OCI-M1 (cell line): ENCODE data around the gene MRPS5.
"Not testable (repeated sequence)": the region's sequence is repeated elsewhere in the genome, so short reads cannot be mapped to it uniquely, and the experiment has no call there.

ENCODE experiments used
- DNase-seq: peaks from one replicate; lab custom pipeline; 2025; lab: John Stamatoyannopoulos, UW

Gene MRPS5

DNA sequence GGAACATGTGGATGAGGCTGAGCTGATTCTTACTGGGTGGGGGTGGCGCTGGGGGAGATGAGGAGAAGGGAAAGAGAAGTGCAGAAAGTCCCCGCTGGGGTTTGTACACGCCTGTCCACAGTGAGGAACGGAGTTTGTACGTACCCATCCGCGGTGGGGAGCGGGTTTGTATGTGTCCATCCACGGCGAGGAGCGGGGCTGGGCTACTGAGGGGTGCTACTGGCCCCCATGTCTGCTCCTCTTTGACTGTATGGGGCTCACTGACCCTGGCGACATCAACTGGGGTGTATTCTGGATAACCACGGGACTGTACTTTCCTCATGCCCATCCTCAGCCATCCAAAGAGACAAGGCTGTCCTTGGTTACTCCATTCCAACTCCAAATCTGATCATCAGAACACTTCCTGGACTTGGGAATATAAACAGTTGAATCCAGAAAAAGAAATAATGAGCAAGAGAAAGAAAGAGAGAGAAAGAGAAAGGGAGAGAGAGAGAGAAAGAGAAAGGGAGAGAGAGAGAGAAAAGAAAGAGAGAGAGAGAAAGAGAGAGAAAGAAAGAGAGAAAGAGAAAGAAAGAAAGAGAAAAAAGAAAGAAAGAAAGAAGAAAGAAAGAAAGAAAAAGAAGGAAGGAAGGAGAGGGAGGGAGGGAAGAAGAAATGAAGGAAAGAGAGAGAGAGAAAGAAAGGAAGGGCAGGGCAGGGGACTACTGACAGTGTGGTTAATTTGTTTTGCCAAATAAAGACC lies 75.1 kb downstream of the MRPS5 start:
- no peak for DNase-seq

DNA sequence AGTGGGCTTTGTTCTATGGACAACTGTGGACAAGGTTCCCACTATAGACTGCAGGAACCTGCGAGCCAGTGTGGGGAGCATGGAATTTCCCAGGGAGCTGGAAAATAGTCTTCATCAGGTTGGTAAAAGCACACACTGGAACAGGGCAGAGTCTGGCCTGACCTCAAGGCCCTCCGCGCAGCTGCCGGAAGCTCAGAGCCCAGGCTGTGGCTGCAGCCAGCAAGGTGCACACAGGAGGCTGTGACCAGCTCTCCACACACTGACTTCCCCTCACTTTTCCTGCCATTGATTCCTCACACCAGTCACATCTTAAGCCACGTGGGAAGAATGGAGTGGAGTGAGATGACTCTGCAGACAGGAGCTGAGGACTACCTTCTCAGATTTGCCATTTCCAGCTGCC lies 77.0 kb downstream of the MRPS5 start:
- no peak for DNase-seq

DNA sequence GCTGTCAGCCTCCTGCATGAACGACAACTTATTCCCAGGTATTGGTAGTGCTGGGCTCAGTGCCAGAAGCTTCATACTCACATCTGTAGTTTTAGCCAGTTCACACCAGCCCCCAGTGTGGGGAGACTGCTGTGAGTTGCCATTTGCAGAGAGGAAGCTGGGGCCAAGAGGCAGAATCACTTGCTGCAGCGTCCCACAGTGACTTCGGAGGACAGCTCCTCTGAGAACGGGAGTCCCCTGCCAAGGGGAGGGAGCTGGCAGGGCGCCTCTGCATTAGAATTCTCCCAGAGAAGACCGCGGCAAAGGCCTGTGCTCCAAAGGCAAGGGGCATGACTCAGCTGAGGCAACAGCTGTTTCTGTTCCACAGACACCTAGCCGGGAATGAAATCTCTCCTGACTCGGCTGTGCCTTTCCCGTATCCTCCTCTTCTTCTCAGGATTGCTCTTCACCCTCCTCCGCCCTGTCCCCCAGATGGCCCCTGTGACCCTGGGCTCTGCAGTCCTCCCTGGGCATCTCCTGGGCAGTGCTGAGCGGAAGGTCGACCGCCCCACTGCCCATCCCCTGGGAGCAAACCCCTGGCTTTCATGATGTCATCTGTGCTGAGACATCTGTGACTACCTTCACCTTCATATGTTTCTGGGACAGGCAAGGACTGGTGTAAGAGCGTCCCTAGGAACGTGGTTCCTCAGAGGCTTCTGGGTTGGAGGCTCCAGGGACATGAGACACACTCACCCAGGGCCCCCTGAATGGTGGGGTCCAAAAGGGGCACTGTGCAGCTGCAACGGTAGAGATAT lies 78.1 kb downstream of the MRPS5 start:
- DNase-seq: no peak

DNA sequence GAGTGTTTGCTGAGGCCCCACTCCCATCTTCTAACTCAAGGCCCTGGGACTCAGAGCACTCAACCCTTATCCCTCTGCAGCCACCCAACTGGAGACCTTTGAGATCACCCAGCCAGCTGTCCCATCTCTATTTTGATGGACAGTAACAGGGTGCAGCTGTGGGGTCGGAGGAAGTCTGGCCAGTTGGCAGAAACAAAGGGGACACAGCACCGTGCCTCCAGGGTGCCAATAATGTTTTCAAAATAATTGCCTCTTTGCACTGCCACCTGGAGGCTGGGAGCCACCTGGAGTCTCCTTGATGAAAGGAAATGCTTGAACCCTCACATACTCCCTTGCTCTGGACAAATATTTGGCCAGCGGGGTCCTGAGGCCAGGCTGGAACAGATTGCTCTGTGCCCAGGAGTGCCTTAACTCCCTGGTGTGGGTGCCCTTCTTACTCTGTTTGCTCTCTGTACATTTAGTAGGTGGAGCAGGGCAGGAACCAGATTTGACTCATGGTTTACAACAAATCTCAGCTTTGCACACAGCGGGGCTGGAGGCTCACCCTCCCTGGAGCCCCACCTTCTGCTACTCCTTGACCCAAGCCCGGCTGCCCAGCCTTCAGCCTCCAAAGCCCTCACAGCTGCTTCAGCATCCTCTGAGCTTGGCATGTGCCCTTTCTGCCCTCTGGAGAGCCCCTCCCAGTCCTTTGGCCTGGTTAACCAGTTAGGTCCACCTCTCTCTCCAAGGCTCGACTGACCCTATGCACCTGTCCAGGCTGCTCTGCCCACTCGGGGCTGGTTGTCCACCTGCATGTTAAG lies 78.9 kb downstream of the MRPS5 start:
- DNase-seq: no peak

DNA sequence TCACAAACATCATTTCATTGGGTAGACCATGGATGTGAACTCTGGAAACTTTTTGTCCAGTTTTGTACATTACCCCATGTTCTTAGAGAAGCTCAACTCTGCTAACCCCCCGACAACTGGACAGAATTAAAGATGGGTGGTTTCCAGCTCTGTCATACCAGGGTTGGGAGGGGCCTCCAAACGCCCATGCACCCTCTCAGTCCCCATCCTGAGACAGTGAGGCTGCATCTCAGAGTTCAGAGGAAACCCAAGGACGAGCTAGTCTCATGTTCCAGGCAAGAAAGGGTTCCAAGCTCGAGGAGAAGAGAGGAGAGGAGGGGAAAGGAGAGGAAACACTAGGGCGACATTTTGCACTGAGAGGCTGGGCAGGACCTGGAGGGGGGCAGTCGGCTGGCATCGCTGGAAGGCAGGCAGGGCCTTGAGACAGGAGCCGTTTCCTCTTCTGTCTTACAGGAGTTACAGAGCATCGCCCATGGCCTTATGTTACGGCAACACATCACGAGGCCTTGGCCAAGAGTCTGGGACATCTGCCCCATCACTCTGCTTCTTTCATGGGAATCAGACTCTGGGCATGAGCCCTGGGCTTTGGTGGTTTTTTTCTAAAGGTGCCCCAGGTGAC lies 79.7 kb downstream of the MRPS5 start:
- no peak for DNase-seq

DNA sequence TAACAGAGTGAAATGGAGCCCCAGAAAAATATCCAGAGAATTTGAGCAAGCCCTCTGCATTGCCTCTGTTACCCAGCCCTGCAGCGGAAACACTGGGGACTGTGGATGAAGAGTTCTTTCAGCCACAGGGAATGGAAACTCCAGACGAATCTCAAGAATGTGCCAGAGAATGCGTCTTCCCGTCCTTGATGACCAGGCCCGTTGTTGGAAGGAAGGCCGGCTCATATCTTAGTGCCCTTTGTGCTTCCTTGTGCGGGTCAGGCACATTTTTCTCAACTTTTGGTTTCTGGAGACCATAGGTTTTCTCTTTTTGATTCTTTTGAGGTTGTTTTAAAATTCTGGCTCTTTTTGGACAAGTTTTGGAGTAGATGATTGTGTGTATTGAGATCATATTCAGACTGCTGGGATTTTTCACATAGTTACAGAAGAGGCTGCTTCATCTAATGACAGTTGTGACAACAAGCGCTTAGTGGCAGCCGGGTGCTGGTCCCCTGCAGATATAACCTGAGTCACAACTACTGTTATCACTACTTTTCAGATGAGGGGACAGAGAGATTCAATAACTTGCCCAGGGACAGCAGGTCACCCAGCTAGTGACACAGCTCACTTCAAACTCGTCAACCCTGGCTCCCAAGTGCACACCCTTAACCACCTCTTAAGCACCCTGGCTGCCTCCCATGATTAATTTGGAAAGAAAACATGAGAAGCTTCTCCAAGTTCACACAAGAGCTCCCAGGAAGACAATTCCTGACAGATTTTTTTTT lies 80.4 kb downstream of the MRPS5 start:
- DNase-seq: no peak

DNA sequence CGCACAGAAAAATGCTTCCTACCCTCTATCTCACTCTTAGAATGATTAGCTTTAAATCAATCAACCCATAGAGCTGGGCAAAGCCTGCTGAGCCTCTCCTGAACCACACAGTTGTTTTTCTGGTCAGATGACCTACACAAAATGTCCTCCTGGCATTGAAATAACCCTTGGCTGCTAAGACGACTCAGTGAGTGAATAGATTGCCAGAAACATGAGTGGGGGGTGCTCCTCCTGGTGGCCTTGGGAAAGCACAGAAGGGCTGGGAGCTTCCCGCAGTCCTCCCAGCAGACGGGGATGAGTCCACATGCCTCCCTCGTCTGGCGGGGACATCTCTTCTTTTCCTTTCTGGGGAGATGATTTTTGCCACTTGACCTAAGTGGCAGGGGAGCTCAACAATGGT lies 81.2 kb downstream of the MRPS5 start:
- no peak for DNase-seq

DNA sequence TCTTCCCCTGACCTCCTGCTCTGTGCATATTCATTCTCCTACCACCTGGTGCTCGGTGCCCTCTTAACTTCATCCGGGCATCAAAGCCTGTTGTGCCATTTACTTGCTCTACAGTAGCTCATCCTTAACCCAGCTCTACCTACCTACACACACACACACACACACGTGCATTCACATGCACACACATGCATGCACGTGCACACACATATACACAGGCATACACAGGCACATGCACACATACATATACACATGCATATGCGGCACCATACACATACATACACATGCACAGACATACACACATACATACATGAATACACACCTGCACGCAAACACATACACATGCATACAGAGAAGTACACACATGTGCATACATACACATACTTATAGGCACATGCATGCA lies 81.6 kb downstream of the MRPS5 start:
- DNase-seq: no peak

DNA sequence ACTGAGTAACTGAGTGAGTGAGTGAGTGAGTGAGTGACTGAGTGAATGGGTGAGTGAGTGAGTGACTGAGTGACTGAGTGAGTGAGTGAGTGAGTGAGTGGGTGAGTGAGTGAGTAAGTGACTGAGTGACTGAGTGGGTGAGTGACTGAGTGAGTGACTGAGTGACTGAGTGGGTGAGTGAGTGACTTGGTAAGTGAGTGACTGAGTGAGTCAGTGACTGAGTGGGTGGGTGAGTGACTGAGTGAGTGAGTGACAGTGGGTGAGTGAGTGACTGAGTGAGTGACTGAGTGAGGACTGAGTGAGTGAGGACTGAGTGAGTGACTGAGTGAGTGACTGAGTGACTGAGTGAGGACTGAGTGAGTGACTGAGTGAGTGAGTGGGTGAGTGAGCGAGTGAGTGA lies 82.2 kb downstream of the MRPS5 start:
- no peak for DNase-seq

DNA sequence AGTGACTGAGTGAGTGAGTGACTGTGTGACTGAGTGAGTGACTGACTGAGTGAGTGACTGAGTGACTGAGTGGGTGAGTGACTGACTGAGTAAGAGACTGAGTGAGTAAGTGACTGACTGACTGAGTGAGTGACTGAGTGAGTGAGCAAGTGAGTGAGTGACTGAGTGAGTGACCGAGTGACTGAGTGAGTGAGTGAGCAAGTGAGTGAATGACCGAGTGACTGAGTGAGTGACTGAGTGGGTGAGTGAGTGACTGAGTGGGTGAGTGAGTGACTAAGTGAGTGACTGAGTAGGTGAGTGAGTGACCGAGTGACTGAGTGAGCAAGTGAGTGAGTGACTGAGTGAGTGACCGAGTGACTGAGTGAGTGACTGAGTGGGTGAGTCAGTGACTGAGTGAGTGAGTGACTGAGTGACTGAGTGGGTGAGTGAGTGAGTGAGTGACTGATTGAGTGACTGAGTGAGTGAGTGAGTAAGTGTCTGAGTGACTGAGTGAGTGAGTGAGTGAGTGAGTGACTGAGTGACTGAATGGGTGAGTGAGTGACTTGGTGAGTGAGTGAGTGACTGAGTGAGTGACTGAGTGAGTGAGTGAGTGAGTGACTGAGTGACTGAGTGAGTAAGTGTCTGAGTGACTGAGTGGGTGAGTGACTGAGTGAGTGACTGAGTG lies 82.8 kb downstream of the MRPS5 start:
- no peak for DNase-seq

DNA sequence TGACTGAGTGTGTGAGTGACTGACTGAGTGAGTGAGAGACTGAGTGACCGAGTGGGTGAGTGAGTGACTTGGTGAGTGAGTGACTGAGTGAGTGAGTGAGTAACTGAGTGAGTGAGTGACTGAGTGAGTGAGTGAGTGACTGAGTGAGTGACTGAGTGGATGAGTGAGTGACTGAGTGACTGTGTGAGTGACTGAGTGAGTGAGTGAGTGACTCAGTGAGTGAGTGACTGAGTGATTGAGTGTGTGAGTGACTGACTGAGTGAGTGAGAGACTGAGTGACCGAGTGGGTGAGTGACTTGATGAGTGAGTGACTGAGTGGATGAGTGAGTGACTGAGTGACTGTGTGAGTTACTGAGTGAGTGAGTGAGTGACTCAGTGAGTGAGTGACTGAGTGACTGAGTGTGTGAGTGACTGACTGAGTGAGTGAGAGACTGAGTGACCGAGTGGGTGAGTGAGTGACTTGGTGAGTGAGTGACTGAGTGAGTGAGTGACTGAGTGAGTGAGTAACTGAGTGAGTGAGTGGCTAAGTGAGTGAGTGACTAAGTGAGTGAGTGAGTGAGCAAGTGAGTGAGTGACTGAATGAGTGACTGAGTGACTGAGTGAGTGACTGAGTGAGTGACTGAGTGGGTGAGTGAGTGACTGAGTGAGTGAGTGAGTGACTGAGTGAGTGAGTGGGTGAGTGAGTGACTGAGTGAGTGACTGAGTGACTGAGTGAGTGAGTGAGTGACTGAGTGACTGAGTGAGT lies 83.6 kb downstream of the MRPS5 start:
- DNase-seq: not testable (repeated sequence)

DNA sequence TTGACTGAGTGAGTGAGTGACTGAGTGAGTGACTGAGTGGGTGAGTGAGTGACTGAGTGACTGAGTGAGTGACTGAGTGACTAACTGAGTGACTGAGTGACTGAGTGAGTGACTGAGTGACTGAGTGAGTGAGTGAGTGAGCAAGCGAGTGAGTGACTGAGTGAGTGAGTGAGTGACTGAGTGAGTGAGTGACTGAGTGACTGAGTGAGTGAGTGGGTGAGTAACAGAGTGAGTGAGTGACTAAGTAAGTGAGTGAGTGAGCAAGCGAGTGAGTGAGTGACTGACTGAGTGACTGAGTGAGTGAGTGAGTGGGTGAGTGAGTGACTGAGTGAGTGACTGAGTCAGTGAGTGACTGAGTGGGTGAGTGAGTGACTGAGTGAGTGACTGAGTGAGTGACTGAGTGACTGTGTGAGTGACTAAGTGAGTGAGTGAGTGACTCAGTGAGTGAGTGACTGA lies 84.2 kb downstream of the MRPS5 start:
- DNase-seq: no peak

DNA sequence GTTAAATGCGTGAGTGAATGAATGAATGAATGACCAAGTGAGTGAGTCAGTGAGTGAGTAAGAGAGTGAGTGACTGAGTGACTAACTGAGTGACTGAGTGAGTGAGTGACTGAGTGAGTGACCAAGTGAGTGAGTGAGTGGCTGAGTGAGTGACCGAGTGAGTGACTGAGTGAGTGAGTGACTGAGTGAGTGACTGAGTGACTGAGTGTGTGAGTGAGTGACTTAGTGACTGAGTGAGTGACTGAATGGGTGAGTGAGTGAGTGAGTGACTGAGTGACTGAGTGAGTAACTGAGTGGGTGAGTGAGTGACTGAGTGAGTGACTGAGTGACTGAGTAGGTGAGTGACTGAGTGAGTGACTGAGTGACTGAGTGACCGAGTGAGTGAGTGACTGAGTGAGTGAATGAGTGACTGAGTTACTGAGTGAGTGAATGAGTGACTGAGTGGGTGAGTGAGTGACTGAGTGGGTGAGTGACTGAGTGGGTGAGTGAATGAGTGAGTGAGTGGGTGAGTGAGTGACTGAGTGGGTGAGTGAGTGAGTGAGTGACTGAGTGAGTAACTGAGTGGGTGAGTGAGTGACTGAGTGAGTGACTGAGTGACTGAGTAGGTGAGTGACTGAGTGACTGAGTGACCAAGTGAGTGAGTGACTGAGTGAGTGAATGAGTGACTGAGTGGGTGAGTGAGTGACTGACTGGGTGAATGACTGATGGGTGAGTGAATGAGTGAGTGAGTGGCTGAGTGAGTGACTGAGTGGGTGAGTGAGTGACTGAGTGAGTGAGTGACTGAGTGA lies 84.8 kb downstream of the MRPS5 start:
- DNase-seq: no peak
